Activated CD8-positive, alpha-beta memory T cell treated with anti-CD3 and anti-CD28 coated beads for 4 hours (primary cell): ENCODE results near the gene HSPG2.

Source experiments
- DNase-seq, 2 donors: peaks; one replicate each; pipeline ENCODE4 v3.0.0-alpha.2; 2020; ENCODE audit warnings: low read depth in 2 of 2

HSPG2 gene

DNA sequence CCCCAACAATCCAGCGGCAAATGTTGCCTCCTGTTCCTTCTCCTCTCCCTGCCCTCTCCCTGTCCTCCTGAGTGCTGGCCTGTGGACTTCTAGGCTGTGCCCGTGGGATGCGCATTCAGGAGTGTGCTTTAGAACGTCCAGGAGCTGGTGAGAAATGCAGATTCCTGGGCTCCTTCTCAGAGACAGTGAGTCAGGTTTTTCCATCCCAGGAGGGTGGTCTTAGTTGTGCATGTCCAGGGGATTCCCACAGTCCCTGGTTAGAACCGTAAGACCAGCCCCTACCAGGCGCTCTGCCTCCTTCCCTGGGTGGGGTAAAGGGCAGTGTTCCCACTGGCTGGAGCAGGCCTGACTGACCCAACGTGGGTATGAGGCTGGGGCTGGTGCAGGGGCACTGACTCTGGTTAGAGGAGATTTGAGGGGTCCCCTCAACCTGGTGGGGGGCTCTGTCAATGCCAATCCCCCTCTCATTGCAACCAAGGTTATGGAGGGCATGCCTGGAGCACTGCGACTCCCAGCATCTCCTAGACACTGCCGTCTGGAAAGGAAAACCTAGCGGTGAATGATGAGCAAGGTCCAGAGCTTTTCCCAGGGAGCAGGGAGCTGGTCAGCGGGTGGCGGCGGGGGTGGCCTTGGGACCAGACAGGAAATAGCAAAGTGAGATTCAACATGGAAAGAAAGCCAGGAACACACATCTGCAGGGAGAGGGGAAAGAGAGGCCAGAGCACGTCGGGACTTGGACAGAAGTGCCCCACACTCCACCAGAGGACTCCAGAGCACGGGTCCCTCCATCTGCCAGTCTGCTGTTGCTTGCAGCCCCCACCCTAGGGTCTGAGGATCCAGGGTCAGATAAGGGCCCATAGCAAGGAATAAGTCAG, 38.5 kb downstream of the HSPG2 start:
- no peak for DNase-seq

DNA sequence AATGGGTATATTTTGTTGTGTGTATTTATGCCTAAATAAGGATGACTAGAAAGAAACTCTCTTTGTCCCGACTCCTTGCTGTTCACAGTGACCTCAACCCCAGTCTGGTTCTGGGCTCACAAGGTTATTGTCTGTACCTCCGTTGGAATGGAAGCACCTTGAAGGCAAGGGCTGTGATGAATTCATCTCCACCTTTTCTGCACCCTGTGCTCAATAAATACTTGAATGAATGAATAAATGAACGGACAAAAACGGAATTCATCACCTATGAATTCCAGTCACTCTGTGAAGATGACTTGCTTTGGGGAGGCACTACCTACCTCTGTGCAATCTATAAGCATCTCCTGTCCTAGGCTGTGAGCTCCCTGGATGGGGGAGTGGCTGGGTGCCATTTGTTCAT, 39.3 kb downstream of the HSPG2 start:
- DNase-seq: no peak

DNA sequence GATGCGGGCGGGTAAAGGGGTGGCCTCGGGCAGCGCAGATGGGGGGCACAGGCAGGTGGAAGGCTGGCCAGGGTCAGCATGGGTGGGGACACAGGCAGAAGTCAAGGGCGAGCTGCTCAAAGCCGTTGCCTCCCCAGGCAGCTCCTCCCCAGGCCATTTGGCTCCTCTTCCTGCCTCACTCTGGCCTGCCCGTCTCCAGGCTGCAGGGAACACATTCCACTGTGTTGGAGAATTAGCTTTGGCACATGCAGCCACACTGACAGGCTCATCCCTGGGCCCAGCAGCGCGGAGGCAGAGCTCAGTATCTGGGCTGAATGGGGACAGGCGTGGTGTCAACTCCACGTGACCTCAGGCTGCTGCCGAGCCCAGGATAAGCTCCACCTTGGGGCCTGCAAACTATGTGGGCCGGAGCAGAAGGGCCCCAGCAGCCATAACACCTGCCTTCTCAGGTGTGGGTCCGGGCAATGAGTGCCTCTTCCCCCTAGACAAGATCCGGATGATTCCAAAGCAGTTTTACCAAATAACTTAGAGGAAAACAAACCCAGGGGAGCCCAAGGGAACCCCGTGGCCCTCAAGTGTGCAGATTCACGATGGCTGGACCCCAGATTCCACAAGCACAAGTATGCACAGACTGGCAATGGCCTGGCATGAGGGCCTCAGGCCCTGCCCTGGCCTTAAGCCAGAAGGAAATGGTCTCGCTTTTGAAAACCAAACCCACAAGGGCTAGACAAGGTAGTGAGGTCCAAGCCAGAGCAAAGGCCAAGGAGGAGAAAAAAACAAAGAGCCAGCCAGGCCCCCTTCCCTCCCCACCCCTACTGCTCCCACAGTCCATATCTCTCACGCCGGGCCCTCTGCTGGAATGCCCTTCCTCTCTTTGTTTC, 40.2 kb downstream of the HSPG2 start:
- DNase-seq: no peak

DNA sequence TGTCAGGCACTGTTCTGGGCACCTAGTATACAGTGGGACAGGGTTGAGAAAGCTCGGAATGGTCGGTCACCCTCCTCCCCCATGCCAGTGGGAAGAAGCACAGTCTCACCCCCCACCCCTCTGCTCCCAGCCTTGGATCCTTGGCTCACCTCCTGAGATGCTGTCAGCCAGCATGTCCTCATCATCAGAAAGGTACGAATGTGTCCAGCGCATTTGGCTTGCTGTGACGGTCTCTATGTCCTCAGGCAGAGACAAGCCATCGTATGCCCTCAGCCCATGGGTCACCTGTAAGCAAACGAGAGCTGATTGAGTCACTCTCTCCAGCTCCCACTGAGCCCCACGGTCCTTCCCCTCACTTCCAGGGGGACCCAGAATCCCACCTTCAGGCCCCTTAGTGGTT, 41.1 kb downstream of the HSPG2 start:
- no peak for DNase-seq

DNA sequence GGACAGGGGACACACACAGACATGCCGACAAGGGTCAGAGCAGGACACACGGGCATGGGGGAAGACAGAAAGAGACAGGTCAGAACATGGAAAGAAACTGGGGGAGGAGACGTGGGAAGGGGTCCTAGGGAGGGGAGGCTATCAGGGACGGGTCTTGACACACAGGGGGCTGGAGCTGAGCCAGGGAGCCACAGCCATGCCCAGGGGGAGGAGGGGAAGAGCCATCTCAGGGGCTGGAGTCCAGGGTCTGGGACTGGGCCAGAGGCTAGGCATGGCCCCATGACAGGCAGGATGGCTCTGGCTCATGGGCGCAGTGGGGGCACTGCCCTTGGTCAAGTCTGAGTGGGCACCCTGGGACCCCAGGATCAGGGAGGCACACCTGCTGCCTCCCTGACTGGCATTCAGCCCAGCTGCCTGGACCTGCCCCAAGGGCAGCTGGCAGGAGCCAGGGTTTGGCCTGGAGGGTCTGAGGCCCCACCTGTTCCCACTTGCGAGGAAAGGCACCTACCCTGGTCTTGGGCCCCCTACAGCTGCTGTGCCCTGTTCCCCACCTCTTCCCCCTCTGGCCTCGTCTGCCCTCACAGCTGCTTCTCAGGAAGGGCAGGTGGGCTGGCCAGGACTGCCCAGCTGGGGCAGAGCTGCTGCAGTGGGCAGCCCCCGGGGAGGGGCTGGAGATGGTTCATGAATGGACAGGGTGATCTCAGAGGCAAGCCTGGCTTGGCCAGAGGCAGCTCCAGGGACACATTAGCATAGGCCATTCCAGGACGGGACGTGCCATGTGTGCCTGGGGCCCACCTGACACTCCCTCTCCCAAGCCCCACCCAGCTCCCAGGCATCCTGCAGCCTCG, 42.9 kb downstream of the HSPG2 start:
- DNase-seq: no peak

DNA sequence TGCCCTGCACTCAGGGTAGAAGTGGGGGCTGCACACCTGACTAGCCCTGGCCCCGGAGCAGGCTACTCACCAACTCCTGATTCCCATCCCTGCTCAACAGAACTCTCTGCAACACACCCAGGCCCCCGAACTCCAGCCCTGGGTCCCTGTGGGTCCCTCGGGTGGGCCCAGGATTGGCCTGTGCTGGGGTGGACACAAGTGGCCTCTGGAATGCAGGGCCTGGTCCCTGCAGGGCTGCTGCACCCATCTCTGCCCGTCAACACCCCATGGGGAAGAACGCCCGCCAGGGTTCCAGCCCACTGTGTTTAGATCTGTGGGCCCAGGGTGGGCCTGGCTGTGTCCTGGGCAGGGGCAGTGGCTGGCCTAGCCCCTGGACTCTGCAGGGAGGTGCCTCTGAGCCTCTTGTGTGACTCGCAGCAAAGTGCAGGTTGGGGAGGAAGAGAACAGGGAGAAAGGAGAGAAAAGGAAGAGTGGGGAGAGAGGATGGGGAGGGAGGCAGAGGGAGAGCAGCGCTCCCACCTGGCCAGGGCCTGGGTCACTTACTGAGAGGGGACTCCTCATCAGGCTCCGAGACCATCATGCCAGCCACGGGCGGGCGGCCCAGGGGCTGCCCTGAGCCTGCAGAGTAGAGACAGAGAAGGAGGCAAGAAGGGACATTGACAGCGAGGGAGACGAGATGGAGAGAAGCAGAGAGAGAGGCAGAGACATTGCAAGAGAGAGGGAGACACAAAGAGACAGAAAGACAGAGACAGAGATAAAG, 43.9 kb downstream of the HSPG2 start:
- DNase-seq: no peak

DNA sequence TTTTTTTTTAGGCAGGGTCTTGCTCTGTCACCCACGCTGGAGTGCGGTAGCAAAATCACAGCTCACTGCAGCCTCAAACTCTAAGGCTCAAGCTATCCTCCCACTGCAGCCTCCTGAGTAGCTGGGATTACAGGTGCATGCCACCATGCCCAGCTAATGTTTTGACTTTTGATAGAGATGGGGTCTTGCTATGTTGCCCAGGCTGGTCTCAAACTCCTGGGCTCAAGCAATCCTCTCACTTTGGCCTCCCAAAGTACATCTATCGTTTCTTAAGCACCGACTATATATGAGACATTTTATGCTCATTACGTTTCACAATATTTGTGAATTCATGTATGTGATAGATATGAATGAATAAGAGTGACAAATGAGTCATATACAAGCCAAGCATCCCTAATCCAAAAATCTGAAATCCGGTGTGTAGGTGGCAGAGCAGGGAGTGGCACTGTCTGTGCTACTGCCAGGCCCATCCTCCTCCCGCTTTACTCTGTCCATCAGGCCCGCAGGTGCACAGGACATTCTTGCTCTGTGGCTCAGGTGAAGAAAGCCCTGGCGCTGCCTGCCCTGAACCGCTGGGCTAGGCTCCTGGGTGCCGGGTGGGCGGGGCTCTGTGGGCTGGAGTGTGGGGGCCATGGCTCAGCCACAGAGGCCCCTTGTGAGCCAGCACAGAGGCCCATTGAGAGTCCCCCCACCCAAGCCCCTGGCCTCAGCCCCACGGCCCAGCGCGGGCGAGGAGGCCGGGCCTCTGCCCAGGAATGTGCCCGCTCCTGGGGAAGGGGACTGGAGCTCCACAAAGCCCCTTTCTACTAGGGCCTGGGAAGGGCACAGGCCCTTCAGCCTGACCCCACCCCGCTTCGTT, 45.3 kb downstream of the HSPG2 start:
- DNase-seq: no peak

DNA sequence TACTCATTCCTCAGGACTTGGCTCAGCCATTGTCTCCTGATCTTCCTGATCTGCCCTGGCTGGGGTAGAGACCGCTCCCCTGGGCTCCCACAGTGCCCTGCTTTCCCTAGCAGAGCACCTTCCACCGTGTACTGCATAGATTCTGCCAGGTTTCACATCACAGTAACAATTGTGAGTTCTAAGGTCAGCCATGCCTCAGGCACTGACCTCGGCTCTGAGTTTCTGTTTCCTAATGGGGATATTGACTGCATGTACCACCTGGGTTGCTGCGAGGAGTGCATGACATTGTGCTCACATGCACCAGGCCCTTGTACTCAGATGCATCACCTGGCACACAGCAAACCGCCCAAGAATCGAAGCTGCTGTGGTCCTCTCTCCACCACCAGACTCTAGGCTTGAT, 46.0 kb downstream of the HSPG2 start:
- DNase-seq: no peak

DNA sequence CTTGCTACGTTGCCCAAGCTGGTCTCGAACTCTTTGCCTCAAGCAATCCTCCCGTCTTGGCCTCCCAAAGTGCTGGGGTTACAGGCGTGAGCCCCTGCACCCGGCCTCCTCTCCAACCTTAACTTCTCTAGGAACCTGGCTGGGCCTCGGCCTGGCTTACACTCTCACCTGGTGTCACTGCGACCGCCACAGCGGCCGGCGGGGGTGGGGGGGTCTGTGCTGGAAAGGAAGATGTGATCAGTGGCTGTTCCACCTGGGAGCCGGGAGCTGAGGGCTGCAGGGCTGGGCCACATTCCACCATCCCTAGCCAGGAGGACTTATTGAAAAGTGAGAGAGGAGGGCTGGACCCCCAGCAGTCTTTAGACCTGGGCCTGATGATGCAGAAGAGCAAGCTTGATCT, 48.6 kb downstream of the HSPG2 start:
- no peak for DNase-seq

DNA sequence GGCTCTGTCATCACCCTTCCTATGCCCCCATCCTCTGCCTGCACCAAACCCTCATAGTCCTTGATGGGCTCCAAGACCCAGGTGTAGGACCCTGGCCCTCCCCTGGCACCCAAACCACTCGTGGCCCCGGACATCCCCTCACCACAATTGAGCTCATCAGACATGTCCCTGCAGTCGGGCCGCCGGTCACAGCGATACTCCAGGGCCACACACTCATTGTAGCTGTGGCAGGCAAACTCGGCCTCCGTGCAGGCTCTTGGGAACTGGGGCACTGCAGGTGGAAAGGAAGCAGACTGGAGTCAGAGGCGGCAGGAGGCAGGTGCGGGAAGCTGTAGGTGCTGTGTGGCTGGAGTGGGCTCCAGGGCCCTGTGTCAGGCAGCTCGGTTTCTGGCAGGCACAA, 49.3 kb downstream of the HSPG2 start:
- DNase-seq: no peak

DNA sequence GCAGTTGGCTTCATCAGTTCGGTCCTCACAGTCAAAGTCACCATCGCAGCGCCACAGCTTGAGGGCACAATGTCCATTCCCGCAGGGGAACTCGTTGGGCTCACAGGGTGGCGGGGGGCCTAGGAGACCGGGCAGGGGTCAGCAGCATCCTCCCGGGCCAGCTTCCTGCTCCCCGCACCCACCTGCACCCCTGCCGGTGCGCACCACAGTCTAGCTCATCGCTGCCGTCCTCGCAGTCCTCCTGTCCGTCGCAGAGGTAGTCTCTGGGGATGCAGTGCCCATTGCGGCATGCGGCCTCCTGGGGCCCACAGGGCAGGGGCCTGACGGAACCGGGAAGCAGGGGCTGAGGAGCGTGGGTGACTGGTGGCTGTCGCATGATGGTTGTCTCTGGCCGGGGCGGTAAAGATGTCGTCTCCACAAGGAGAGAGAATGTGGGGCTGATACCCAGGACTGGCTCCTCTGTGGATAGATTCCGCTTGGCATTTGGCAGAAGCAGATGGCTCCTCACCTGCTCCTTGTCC, 49.8 kb downstream of the HSPG2 start:
- DNase-seq: no peak

DNA sequence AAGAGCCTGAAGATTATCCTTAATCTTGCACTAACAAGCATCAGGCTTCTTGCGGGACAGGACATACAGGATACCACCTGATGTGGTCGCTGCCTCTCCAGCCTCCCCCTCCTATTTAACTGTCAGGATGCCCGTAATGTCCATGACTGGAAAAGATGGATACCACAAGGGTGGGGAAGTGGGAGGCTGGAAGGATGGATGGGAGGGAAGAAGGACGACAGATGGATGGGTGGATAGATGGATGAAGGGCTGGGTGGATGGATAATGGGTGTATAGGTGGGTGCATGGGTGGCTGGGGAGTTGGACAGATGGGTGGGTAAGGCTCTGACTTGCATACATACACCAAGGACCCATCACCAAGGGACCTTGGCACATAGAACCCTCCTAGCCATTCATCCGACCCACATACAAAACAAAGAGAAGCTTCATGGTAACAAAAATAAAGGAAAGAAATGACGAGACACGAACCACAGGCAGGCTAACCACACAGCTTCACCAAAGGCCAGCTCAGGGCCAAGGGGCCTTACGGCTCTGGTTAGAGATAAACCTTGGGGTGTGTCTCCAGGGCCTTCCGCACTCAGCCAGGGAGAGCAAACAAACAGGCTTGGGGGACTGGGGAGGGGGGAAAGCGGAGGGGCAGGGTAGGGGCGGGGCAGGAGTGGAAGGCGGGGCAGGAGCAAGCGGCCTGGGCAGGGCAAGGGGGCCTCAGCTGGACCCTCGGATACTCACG, 50.5 kb downstream of the HSPG2 start:
- no peak for DNase-seq

DNA sequence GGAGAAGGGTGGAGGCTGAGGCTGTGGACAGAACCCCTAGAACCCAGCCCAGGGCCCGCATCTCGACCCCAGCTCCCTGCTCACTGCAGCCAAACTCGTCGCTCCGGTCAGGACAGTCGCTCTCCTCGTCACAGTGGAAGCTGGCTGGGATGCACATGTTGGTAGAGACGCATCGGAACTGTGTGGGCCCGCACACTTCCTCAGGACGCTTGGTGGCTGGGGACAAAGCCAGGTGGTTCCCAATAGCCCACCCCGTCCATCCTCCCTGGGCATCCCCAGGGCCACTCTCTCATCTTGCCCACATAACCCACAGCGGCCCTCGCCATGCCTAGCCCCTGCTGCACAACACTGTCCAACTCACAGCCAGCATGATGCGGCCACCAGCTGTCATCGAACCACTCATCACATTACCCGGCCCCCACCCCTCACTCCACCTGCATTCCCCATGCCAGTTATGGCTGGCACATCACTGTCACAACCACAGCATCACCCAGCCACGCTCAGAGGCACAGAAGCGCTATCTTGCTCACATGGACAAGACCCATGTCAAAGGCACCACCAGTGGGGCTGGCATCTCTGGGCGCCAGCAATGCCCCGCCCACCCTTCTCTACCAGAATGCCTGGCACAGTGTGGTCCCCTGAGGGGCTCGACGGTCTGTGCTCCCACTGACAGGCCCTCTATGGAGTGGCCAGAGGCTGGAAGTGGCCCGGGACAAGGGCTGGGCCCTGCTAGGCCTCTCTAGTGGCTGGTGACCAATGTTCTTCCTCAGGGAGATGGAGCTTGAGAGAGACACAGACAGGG, 51.7 kb downstream of the HSPG2 start:
- no peak for DNase-seq

DNA sequence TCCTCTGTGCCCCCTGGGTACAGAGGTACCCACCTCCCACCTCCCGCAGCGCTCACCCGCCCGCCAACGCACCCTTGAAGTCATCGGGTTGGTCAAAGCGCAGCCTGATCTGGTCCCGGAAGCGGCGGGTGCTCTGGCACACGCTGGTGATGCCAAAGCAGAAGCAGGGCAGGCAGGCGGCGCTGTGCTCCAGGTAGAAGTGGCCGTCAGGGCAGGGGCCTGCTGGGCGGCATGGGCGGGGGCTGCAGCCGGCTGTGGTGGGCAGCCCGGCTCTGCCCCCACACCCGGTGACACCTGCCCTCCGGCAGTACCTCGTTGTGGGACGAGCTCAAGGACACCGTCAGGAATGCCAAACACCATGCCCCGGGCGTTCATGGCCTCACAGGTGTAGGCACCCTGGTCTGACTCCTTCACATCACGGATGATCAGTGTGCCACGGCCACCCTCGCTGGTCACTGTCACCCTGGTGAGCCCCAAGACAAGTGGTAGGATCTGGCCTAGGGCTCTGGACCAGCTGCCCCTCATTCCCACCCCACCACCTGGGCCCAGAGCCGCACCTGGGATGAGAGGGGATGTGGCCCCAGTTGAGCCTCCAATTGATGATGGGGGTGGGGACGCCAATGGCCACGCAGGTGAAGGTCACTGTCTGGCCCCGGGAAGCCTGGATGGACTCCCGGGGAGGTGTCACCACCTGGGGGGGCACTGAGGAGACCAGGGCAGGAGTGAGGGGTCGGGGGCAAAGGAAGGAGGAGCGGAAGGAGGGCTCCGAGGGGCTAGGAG, 52.5 kb downstream of the HSPG2 start:
- no peak for DNase-seq

DNA sequence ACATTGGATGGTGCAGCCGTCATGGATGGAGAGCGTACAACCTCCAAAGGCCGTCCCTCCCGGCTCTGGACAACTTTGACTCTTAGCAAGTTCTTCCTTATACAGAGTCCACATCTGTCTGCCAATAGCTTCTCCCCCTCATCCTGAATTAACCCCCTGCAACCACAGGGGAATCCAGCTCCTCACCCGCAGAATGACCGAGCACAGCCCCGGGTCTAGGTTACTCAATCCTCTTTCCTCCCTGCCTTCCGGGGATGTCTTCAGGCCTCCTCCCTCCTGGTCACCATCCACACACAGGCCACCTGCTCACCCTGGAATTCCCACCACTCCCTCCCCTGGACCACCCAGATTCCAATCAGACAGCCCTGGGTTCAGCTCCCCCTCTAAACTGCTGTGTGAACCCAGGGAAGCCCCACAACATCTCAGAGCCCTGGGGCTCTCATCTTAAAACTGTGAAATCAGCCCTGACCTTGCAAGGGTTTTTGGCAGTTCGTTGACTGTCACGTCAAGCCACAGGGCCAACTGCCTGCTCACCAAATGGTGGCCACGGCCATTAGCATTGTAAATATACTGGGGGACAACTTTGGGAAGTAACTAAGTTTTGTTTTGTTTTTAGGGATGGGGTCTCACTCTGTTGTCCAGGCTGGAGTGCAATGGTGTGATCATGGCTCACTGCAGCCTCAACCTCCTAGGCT, 54.2 kb downstream of the HSPG2 start:
- DNase-seq: no peak

DNA sequence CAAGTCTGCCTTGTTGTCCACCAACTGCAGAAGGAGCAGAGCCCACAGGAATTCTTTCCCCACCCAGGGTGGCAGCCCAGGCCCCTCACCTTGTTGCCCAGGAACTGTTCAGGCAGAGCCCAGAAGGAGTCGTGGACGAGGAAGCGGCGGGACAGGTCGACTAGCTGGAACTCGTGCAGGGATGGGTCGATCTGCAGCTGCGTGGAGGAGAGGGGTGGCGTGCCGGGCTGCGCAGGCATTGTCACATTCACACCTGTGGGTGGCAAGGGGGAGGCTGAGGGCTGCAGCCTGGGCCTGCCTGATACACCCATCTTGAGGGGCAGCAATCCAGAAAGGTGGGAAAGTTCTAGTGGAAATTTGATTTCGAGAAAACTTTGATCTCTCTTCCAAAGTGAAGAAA, 55.9 kb downstream of the HSPG2 start:
- DNase-seq: no peak

DNA sequence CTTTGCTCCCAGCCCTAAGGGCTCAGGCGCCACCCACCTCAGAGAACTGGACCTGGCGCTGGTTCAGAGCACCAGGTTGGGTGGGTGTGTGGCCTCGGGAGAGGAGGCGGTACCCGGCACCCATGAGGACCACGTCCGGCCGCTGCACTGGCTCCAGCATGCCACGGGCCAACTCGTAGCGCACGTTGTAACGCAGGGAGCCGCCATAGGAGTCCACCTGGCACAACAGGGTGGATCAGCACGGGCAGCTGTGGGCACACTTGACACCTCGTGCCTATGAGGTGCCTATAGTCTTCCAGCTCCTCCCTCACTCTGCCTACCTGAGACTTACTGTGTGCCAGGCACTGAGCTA, 56.5 kb downstream of the HSPG2 start:
- DNase-seq: no peak
